ENCODE measurements around the gene ARHGAP15.

GRCh38 chr2:143259368-143259958, 130.2 kb downstream of the ARHGAP15 start:
- TF ChIP-seq, protein P1, sequence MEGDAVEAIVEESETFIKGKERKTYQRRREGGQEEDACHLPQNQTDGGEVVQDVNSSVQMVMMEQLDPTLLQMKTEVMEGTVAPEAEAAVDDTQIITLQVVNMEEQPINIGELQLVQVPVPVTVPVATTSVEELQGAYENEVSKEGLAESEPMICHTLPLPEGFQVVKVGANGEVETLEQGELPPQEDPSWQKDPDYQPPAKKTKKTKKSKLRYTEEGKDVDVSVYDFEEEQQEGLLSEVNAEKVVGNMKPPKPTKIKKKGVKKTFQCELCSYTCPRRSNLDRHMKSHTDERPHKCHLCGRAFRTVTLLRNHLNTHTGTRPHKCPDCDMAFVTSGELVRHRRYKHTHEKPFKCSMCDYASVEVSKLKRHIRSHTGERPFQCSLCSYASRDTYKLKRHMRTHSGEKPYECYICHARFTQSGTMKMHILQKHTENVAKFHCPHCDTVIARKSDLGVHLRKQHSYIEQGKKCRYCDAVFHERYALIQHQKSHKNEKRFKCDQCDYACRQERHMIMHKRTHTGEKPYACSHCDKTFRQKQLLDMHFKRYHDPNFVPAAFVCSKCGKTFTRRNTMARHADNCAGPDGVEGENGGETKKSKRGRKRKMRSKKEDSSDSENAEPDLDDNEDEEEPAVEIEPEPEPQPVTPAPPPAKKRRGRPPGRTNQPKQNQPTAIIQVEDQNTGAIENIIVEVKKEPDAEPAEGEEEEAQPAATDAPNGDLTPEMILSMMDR (IDR thresholded peaks at IDR 0.05), result peak; percentile 79
- TF ChIP-seq POLR2AphosphoS5 (IDR thresholded peaks at IDR 0.05; ENCODE audit: low read depth, low read length) (no peak), REST (IDR thresholded peaks at IDR 0.05; ENCODE audit: insufficient read depth in 1 of 2, low read depth in 2 of 2, low read length in 1 of 2) (no peak)
